Activated CD4-positive, alpha-beta T cell treated with anti-CD3 and anti-CD28 coated beads for 36 hours (primary cell): ENCODE results near the gene CAPZB. TPM values are rescaled to one million over a fixed set of nuclear protein-coding genes. Genes with fewer than 3 reads are reported as not detected.

Experiments
- ATAC-seq: fragments of 200-7000 bp; cut with Tn5 transposase; one replicate; pipeline ENCODE4 v1.10.0; 2021; ENCODE audit warnings: mild to moderate bottlenecking, moderate library complexity
- CTCF ChIA-PET: fragments of 350-600 bp; sonication (Branson Sonifier 250); formaldehyde crosslinking; loops from one replicate; lab custom pipeline; 2021; ENCODE audit warnings: antibody characterized with exemption; lab: Charles Lee
- POLR2A ChIA-PET: fragments of 350-600 bp; sonication (Branson Sonifier 250); formaldehyde crosslinking; loops from one replicate; lab custom pipeline; 2021; ENCODE audit warnings: antibody characterized with exemption, inconsistent platforms; lab: Charles Lee
- DNase-seq: peaks from one replicate; pipeline ENCODE4 v3.0.0-alpha.2; 2020
- H3K27ac Mint-ChIP-seq: one replicate; pipeline ENCODE4 v1.8.0; 2021; ENCODE audit warnings: mixed read lengths
- H3K27me3 Mint-ChIP-seq: one replicate; pipeline ENCODE4 v1.8.0; 2021; ENCODE audit warnings: mixed read lengths
- H3K36me3 Mint-ChIP-seq: one replicate; pipeline ENCODE4 v1.8.0; 2021; ENCODE audit warnings: low read depth, mixed read lengths
- H3K4me1 Mint-ChIP-seq: one replicate; pipeline ENCODE4 v1.8.0; 2021; ENCODE audit warnings: mixed read lengths
- H3K4me3 Mint-ChIP-seq: one replicate; pipeline ENCODE4 v1.8.0; 2021; ENCODE audit warnings: mild to moderate bottlenecking, moderate library complexity, mixed read lengths
- H3K9me3 Mint-ChIP-seq: one replicate; pipeline ENCODE4 v1.8.0; 2021; ENCODE audit warnings: low read depth, mixed read lengths
- intact Hi-C, 2 experiments: fragments of 100-400 bp; cut with DNase I in 1 of 2; cut with micrococcal nuclease in 1 of 2; formaldehyde crosslinking; loops; one replicate each; pipeline versions ENCODE4 v1.14.2 to v1.15.1; 2022 to 2024; cut with DNase I, micrococcal nuclease
- total RNA-seq, 2 experiments: library from RNA; stranded (reverse); gene quantifications; one replicate each; pipeline ENCODE4 v1.2.3, GENCODE V29; 2021

CAPZB gene
- total RNA-seq, 2 experiments from 2014 or later: 320 to 346 TPM

DNA sequence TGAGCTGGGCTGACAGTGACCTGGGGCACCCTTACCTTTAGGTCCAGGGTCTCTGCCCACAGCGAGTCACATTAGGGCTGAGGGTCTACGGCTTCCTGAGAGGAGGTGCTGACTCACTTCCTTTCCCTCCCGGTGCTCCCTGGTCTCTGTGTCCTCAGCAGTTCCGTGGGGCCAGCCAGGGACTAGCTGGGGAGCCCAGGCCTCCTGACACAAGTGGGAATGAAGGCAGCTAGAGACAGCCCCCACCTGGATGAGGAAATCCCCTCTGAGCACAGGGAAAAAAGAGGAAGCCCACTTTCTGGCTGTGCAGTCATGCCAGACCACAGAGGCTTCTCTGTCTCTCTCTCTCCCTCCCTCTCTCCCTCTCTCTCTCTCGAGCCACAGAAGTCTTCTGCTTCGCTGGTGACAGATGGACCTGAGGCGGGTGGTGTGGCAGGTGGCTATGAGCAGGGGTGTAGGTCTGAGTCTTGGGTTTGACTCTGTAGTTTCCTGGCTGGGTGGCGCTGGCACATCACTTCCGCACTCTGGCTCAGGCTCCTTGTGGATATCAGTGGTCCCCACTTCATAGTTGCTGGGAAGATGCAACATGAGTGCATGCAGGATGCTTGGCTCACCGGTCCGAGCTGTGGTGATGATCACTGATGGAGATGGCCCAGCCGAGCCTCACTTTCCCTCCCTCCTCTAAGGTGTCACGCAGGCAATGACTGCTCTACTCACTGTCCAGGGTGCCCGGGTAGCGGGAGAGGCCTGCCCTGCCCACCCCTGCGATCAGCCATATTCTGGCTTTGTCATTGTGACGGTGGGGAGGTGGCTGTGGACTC lies 169.8 kb downstream of the CAPZB start:
- POLR2A ChIA-PET: no interaction called here
- DNase-seq (no peak), ATAC-seq (no peak)
- Mint-ChIP-seq H3K27ac (peak overlapping the region; percentile 14), H3K9me3 (no peaks in the 10 kb centered on the region), H3K4me3 (no peak overlapping the region), H3K36me3 (peaks cover 3% of the 10 kb centered on the region), H3K27me3 (no peaks in the 10 kb centered on the region), H3K4me1 (peaks cover 21% of the 10 kb centered on the region)
- intact Hi-C loops: loop anchor here (10.0 kb wide), 1 partner anchor 339 kb away; no protein-coding TSS in a partner anchor
- CTCF ChIA-PET: interaction anchor here (0.6 kb wide), 1 partner anchor 1402 kb away, joined by 3 read pairs; the partner anchor contains the start of gene KIF17

DNA sequence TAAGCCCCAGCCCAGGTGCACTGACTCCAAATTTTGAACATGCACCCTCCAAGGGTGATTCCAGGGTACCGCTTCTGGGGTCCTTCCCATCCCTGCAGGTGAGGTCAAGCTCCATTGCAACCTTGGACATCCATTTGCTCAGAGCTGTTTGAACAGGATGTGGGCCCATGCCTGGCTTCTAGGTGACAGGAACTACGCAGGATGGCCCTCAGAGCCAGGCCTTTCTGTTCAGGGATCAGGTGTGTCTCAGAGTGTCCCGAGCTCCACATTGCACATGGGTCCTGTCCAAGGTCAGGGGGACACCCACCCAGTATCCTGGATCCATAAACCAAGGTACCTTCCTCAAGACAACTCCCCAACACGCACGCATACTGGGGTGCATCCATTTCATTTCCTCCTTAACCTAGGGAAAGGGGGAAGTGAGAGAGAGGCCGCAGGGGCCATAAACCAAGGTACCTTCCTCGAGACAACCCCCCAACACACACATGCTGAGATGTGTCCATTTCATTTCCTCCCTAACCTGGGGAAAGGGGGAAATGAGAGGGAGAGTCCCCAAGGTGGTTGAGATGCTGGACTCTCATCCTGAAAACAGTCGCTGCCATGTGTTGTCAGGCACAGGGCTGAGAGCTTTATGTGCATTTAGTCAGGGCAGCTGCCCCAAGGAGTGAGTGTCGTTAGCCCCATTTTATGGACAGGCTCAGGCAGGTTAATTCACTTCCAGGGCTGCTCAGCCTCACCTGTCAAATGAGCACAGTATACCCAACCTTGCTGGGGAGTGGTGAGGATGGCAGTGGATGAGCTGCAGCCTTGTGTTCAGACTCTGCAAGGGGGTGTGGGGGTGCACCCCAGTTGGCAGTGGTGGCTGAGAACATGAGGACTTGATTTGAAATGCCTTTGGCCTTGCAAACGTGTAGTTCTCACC lies 171.1 kb downstream of the CAPZB start:
- ChIA-PET CTCF (no interaction called here), POLR2A (no interaction called here)
- intact Hi-C loops: loop anchor here (2.0 to 10.0 kb wide), 3 partner anchors 27 to 357 kb away; partner anchors contain the start of gene IFFO2 (in 1 of the 2)
- DNase-seq (no peak), ATAC-seq (no peak)
- no peaks in the 10 kb centered on the region for H3K9me3 Mint-ChIP-seq
- H3K4me3 Mint-ChIP-seq: no peak overlapping the region
- peaks cover 2% of the 10 kb centered on the region for H3K36me3 Mint-ChIP-seq
- peaks cover 23% of the 10 kb centered on the region for H3K4me1 Mint-ChIP-seq
- H3K27ac Mint-ChIP-seq: no peak overlapping the region
- H3K27me3 Mint-ChIP-seq: no peaks in the 10 kb centered on the region

DNA sequence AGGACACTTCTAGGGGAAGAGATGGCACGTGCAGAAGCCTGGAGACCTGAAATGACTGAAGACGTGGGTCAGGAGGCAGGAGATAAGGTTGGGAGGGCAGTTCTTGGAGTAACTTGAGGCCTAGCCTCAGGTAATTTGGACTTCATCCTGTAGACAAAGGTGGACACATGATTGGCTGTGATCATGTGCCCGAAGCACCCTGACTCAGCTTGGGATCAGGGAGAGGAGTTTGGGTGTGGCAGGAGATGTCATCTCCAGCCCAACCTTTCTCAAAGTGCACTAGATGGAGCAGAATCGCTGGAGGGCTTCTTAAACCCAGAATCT lies 171.7 kb downstream of the CAPZB start:
- peak overlapping the region; percentile 78 for H3K4me3 Mint-ChIP-seq
- DNase-seq (no peak), ATAC-seq (no peak)
- peaks cover 23% of the 10 kb centered on the region for H3K4me1 Mint-ChIP-seq
- intact Hi-C loops: loop anchor here (2.0 to 10.0 kb wide), 3 partner anchors 27 to 356 kb away; partner anchors contain the start of gene IFFO2 (in 1 of the 2)
- H3K27me3 Mint-ChIP-seq: no peaks in the 10 kb centered on the region
- peaks cover 1% of the 10 kb centered on the region for H3K36me3 Mint-ChIP-seq
- H3K9me3 Mint-ChIP-seq: no peaks in the 10 kb centered on the region
- CTCF ChIA-PET: no interaction called here
- POLR2A ChIA-PET: interaction anchor here (0.6 kb wide), 1 partner anchor 59 kb away, joined by 4 read pairs; no protein-coding TSS in a partner anchor
- no peak overlapping the region for H3K27ac Mint-ChIP-seq

DNA sequence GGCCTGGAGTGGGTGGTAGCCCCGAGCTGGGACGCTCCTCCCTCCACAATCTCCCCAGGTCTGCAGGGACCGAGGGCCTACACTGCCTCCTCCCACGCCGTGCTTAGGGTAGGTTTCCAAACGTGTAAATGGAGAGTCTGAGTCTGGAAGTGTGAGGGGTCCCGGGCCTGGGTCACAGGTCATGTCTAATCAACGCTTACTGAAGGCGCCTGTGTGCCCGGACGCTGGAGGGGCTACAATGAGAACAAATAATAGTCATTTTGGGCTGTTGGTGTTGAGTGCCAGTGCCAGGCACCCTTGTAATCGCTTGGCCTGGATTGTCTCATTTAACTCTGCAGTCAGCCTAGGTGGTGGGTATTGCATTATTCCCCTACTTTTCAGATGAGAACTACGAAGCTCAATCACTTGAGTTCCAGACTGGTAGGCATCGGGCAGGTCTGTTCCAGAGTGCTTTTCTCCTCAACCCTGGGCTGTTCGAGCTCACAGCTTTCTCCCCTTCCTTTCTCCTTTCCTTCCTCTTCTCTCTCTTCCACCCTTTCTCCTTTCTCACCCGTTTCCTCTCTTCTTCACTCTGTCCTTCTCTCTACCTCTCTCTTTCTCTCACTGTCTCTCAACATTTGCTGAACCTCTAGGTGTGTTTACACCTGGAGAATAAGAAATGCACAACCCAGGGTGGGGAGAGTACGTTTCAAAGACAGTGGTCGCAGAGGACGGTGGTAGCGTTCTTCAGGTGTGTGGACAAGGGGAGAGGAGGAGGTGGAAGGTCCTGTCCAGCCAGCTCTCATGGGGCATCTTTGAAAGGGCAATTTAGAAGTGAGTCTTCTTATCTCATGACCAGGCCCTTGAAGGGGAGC lies 172.3 kb downstream of the CAPZB start:
- ChIA-PET POLR2A (interaction anchor here (0.6 kb wide), 1 partner anchor 58 kb away, joined by 4 read pairs; no protein-coding TSS in a partner anchor), CTCF (no interaction called here)
- no peak for ATAC-seq
- Mint-ChIP-seq H3K36me3 (peaks cover 4% of the 10 kb centered on the region), H3K27me3 (no peaks in the 10 kb centered on the region), H3K4me3 (peak overlapping the region; percentile 78), H3K9me3 (no peaks in the 10 kb centered on the region), H3K4me1 (peaks cover 23% of the 10 kb centered on the region), H3K27ac (peak overlapping the region; percentile 61)
- no peak for DNase-seq
- intact Hi-C loops: loop anchor here (1.0 to 10.0 kb wide), 9 partner anchors 25 to 411 kb away; partner anchors contain the start of genes EMC1 (in 2 of the 2), MRTO4 (in 2 of the 2), AKR7A3 (in 1 of the 2) and ALDH4A1 (in 1 of the 2)

DNA sequence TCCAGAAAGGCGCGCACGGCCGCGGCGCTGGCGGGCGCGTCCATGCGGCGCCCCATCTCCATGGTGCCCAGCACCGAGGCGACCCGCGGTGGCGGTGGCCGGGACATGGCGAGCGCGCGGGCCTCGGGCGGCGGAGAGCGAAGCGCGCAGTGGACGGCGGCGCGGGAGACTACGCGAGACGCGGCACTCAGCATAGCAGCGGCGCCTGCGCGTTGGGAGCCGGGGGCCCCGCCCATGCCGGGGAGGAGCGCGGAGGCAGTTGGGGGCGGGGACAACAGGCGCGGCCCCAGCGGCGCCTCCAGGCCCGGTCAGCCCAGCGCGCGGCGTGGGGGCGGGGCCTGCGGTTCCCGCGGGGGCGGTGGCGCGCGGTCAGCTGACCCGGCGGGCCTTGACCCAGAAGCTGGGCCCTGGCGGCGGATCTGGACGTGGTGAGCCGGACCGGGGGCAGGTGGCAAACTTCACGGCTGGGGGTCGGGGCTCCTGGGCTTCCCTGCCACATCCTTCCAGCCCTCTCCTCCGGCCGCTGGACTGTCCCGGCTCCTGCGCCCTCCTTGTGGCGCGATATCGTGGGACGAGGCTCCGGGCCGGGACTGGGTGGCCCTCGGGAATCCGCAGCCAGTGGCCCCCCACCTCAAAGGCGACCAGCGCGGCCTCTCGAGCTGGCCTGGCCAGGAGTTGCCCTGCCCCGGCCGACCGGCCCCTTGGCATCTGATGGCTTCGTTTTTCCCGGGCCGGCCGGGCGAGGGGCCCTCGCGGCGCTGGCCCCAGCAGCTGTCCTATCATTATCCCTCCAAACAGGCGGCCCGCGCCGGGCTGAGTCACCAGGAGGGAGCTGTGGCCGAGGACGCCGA lies 173.2 kb downstream of the CAPZB start, which contains the start of the genes AKR7A2 and SLC66A1:
AKR7A2 (minus strand) TSS at position 214 of the 851 bp plus-strand sequence; CDS start at position 194, 20 bp downstream.
SLC66A1 (plus strand) TSS at position 396 of the 851 bp plus-strand sequence. CDS start 5,352 bp downstream, outside the sequence.
- ChIA-PET CTCF (no interaction called here), POLR2A (no interaction called here)
- peak; percentile 95 for DNase-seq
- H3K27ac Mint-ChIP-seq: peak within 1 kb of the TSS; percentile 61
- H3K4me3 Mint-ChIP-seq: peak within 1 kb of the TSS; percentile 78
- peak; percentile 97 for ATAC-seq
- H3K27me3 Mint-ChIP-seq: no peaks in the 10 kb centered on the region
- H3K36me3 Mint-ChIP-seq: peaks cover 9% of the 10 kb centered on the region
- intact Hi-C loops: loop anchor here (1.0 to 10.0 kb wide), 9 partner anchors 24 to 410 kb away; partner anchors contain the start of genes EMC1 (in 2 of the 2), MRTO4 (in 2 of the 2), AKR7A3 (in 1 of the 2) and ALDH4A1 (in 1 of the 2)
- H3K9me3 Mint-ChIP-seq: no peaks in the 10 kb centered on the region
- peaks cover 23% of the 10 kb centered on the region for H3K4me1 Mint-ChIP-seq

DNA sequence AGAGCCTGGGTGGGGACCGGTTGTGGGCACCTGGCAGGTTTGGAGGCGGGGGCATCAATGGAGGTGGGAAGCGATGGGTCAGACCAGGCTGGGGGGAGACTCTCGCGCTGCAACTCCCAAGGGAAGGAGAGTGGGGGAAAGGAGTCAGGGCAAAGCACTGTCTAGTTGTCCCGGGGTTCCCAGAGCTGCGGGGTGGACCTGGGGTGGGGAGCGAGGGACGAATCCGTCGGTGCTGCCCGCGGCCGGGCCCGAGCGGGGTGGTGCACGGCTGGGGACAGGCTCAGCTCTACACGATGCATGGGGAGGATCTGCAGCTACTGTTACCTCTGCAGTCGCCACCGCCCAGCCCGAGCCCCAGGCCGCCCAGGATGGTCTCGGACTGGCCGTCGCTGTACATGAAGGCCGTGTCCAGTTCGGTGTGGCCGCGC lies 173.8 kb downstream of the CAPZB start:
- H3K4me3 Mint-ChIP-seq: peak overlapping the region; percentile 78
- peak overlapping the region; percentile 10 for H3K27ac Mint-ChIP-seq
- ATAC-seq: peak; percentile 28
- peaks cover 23% of the 10 kb centered on the region for H3K4me1 Mint-ChIP-seq
- H3K9me3 Mint-ChIP-seq: no peaks in the 10 kb centered on the region
- CTCF ChIA-PET: interaction anchor here (0.6 kb wide), 1 partner anchor 341 kb away, joined by 3 read pairs; no protein-coding TSS in a partner anchor
- POLR2A ChIA-PET: interaction anchor here (0.6 kb wide), 1 partner anchor 172 kb away, joined by 3 read pairs; no protein-coding TSS in a partner anchor
- H3K36me3 Mint-ChIP-seq: peaks cover 15% of the 10 kb centered on the region
- peak; percentile 35 for DNase-seq
- H3K27me3 Mint-ChIP-seq: no peaks in the 10 kb centered on the region
- intact Hi-C loops: loop anchor here (5.0 to 10.0 kb wide), 2 partner anchors 343 to 354 kb away; partner anchors contain the start of gene IFFO2 (in 1 of the 2)

DNA sequence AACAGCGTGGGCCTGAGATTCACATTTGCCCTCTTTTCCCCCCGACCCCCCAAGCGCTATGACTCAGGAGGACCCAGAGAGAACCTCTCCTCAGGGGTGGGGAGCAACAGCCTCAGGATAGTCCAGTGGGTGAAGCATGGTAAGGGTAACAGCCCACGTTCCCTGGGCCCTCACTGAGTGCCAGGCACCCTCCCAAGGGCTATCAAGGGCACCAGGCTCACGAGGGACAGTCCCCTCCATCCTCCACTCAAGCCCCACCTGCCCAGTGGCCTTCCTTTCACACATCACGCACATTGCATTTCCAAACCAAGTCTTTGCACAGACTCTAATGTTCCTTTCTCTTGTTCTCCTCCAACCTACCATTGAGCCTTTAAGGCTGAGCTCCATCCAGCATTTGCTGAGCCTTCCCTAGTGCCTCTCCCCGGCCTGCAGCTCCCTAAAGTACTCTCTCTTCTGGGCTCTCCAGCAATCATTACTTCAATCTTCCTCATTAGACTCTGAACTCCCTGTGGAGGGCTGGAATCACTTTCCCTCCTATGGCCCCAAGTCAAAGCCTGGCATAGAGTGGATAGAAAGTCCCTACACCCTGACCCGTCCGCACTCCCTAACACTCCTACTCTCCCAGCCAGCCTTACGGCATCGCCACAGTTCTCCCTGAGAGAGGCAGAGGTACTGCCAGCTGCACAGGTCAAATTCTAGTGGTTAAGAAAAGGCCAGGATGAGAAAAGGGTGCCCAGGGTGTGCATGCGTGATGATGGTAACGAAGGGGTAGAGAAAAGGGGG lies 174.4 kb downstream of the CAPZB start:
- Mint-ChIP-seq H3K4me1 (peaks cover 20% of the 10 kb centered on the region), H3K36me3 (peaks cover 16% of the 10 kb centered on the region), H3K9me3 (no peaks in the 10 kb centered on the region), H3K27me3 (no peaks in the 10 kb centered on the region), H3K27ac (peak overlapping the region; percentile 18), H3K4me3 (peak overlapping the region; percentile 78)
- intact Hi-C loops: loop anchor here (5.0 to 10.0 kb wide), 2 partner anchors 344 to 354 kb away; partner anchors contain the start of gene IFFO2 (in 1 of the 2)
- ATAC-seq (no peak), DNase-seq (no peak)
- POLR2A ChIA-PET: interaction anchor here (0.6 kb wide), 1 partner anchor 173 kb away, joined by 3 read pairs; no protein-coding TSS in a partner anchor
- CTCF ChIA-PET: interaction anchor here (0.6 kb wide), 1 partner anchor 342 kb away, joined by 3 read pairs; no protein-coding TSS in a partner anchor

DNA sequence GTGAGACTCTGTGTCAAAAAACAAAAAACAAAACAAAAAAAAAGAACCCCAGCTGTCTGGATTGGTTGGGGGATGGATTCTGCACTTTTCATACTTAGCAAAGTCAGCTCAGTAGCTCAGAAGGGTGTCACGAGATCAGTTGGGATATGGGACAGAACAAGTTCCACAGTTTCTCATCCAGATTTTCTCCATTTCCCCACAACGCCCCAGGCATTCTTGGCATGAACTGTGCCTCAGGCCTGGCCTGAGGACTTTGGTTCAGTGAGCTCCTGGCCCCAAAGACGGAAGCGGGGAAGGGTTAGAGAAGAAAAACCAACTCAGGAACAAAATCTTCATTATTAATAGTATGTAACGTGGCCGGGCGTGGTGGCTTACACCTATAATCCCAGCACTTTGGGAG lies 175.3 kb downstream of the CAPZB start:
- no peak overlapping the region for H3K4me3 Mint-ChIP-seq
- POLR2A ChIA-PET: interaction anchor here (0.8 kb wide), 1 partner anchor 26 kb away, joined by 3 read pairs; no protein-coding TSS in a partner anchor

More for the DNA sequence above, 175.3 kb downstream of the CAPZB start:
- H3K27ac Mint-ChIP-seq: no peak overlapping the region
- no peak for ATAC-seq
- DNase-seq: no peak
- no peaks in the 10 kb centered on the region for H3K9me3 Mint-ChIP-seq
- no peaks in the 10 kb centered on the region for H3K27me3 Mint-ChIP-seq
- H3K4me1 Mint-ChIP-seq: peaks cover 14% of the 10 kb centered on the region
- CTCF ChIA-PET: no interaction called here
- peaks cover 20% of the 10 kb centered on the region for H3K36me3 Mint-ChIP-seq
- intact Hi-C loops: loop anchor here (5.0 to 10.0 kb wide), 2 partner anchors 345 to 353 kb away; partner anchors contain the start of gene IFFO2 (in 1 of the 2)
